ENCODE data around the gene SLC17A4. TPM values are rescaled to one million over a fixed set of nuclear protein-coding genes. Genes with fewer than 3 reads are reported as not detected.

SLC17A4 gene
- total and polyA plus RNA-seq, 3 donors from 2014 or later = 0.24 to 0.45 (median 0.37) TPM

- intact Hi-C loops (cut with DNase I; ENCODE audit: low total_unique reads) = no loop called here
These were observed 27.5 kb upstream of the SLC17A4 start for GRCh38 chr6:25727028-25727427.

GRCh38 chr6:25730907-25731306, 23.6 kb upstream of the SLC17A4 start:
- H3K36me3 ChIP-seq (ENCODE audit: low read depth, missing control alignments) = no peaks in the 10 kb centered on the region
- no peaks in the 10 kb centered on the region for H3K4me1 ChIP-seq
- H3K27me3 ChIP-seq = no peaks in the 10 kb centered on the region
- DNase-seq = no peak
- 79 to 81% methylated on average over 3 of the region's 3 CpGs for WGBS, 2 donors
- intact Hi-C loops (cut with DNase I; ENCODE audit: low total_unique reads) = no loop called here
- no peak overlapping the region for H3K27ac ChIP-seq
- no peaks in the 10 kb centered on the region for H3K9me3 ChIP-seq
- no peak for TF ChIP-seq POLR2A (IDR thresholded peaks at IDR 0.05)
- no peak for TF ChIP-seq CTCF (IDR thresholded peaks at IDR 0.05)
- H3K4me3 ChIP-seq = no peak overlapping the region

More at GRCh38 chr6:25727028-25727427, 27.5 kb upstream of the SLC17A4 start:
- no peaks in the 10 kb centered on the region for H3K27me3 ChIP-seq
- H3K36me3 ChIP-seq (ENCODE audit: low read depth, missing control alignments) = no peaks in the 10 kb centered on the region
- H3K9me3 ChIP-seq = no peaks in the 10 kb centered on the region
- peak overlapping the region in 1 of 2 donors; percentile 46 for H3K4me3 ChIP-seq
- 68 to 75% methylated on average over 14 of the region's 14 CpGs for WGBS, 2 donors
- peak; percentile 33 for DNase-seq
- H3K4me1 ChIP-seq = no peaks in the 10 kb centered on the region
- no peak overlapping the region for H3K27ac ChIP-seq
- TF ChIP-seq POLR2A (IDR thresholded peaks at IDR 0.05) (no peak), CTCF (IDR thresholded peaks at IDR 0.05) (no peak)

- Histone ChIP-seq H3K4me3 (peak overlapping the region; percentile 1 to 42), H3K4me1 (no peaks in the 10 kb centered on the region), H3K36me3 (ENCODE audit: low read depth, missing control alignments) (no peaks in the 10 kb centered on the region), H3K9me3 (no peaks in the 10 kb centered on the region), H3K27ac (no peak overlapping the region), H3K27me3 (no peaks in the 10 kb centered on the region)
- WGBS, 2 donors = 66 to 82% methylated on average over 11 to 15 of the region's 15 CpGs
- DNase-seq = no peak
- intact Hi-C loops (cut with DNase I; ENCODE audit: low total_unique reads) = no loop called here
- TF ChIP-seq CTCF (IDR thresholded peaks at IDR 0.05) (no peak), POLR2A (IDR thresholded peaks at IDR 0.05) (no peak)
These were observed 22.8 kb upstream of the SLC17A4 start for GRCh38 chr6:25731721-25732120.

GRCh38 chr6:25732468-25733198, 21.9 kb upstream of the SLC17A4 start:
- Histone ChIP-seq H3K4me1 (no peaks in the 10 kb centered on the region), H3K4me3 (peak overlapping the region; percentile 1 to 42), H3K27ac (no peak overlapping the region), H3K9me3 (no peaks in the 10 kb centered on the region), H3K36me3 (ENCODE audit: low read depth, missing control alignments) (no peaks in the 10 kb centered on the region), H3K27me3 (no peaks in the 10 kb centered on the region)
- TF ChIP-seq CTCF (IDR thresholded peaks at IDR 0.05) = no peak
- TF ChIP-seq POLR2A (IDR thresholded peaks at IDR 0.05) = no peak
- 47 to 65% methylated on average over 29 to 30 of the region's 30 CpGs for WGBS, 2 donors
- intact Hi-C loops (cut with DNase I; ENCODE audit: low total_unique reads) = no loop called here
- DNase-seq = no peak

GRCh38 chr6:25735261-25735660, 19.3 kb upstream of the SLC17A4 start:
- no peak for DNase-seq
- Histone ChIP-seq H3K4me1 (no peaks in the 10 kb centered on the region), H3K27ac (no peak overlapping the region), H3K36me3 (ENCODE audit: low read depth, missing control alignments) (no peaks in the 10 kb centered on the region), H3K9me3 (no peaks in the 10 kb centered on the region), H3K27me3 (no peaks in the 10 kb centered on the region), H3K4me3 (no peak overlapping the region)
- intact Hi-C loops (cut with DNase I; ENCODE audit: low total_unique reads) = no loop called here
- no peak for TF ChIP-seq CTCF (IDR thresholded peaks at IDR 0.05)
